ENCODE data around the gene NXN. TPM values are rescaled to one million over a fixed set of nuclear protein-coding genes. Genes with fewer than 3 reads are reported as not detected.

The NXN gene
- total RNA-seq, 1 experiment from 2014 or later, result 126 TPM

DNA sequence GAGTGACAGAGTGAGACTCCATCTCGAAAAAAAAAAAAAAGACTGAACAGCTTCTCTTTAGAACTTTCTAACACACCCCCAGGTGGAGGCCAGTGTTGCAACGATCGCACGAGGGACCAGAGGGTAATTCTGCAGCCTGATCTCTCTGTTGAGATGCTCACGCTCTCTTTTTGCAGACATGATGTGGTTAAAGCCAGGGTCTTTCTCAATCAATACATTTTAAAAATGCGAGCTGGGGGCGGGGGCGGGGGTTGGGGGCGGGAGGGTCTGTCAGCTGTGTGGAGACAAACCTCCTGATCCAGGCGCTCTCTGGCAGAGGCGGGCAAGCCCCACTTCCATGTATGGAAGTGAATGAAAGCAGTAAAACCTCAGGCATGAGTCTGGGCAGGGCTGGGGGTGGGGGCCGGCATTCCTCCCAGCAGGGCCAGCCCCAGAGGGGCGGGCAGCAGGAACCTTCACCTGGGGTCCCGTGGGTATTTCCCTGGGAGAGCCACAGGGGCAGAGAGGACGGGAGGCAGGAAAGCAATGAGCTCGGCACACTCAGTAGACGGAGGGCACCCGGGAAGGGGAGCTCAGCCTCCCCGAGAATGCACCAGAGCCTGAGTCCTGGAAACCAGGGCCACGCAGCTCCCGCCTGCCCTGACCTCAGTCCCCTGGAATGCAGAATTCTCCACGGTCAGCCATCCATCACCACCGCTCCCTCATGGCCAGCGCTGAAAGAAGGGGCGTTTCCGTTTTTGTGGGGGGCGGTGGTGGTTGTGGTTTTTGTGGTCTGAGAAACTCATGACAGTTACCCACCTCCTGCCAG lies 28.0 kb downstream of the NXN start:
- DNase-seq (ENCODE audit: low read depth, low spot score) (no peak), ATAC-seq (peak; percentile 79)
- in situ Hi-C loops (cut with HindIII; ENCODE audit: low pct_unique_long_range_greater_than_20kb, low sequenced_read_pairs), result no loop called here
- intact Hi-C loops (cut with micrococcal nuclease; ENCODE audit: unreplicated experiment), result no loop called here
- ChIA-PET POLR2A (interaction anchor here (0.6 kb wide), 1 partner anchor 22 kb away, joined by 3 read pairs; no protein-coding TSS in a partner anchor), CTCF (no interaction called here)
- no peaks in the 10 kb centered on the region for H3K27me3 ChIP-seq (ENCODE audit: control insufficient read depth, insufficient read depth, low read length)
- no peaks in the 10 kb centered on the region for H3K36me3 ChIP-seq (ENCODE audit: control insufficient read depth, insufficient read depth, low read length)
- no TSS peak for BruUV-seq (replicated peaks)
- H3K9me3 ChIP-seq (ENCODE audit: control insufficient read depth, insufficient read depth, low read depth, low read length), result no peaks in the 10 kb centered on the region
- H3K4me1 ChIP-seq (ENCODE audit: control insufficient read depth, insufficient read depth, low read length), result peaks cover 59% of the 10 kb centered on the region
- peak overlapping the region; percentile 94 for H3K27ac ChIP-seq (ENCODE audit: low read length)
- TF ChIP-seq TCF7L2 (IDR thresholded peaks at IDR 0.05; ENCODE audit: low read depth, low read length) (no peak), SIN3A (IDR thresholded peaks at IDR 0.05; ENCODE audit: borderline replicate concordance, insufficient read depth, low read depth, low read length) (no peak), POLR2AphosphoS5 (IDR thresholded peaks at IDR 0.05; ENCODE audit: low read depth, low read length) (0 out of 2 replicates have a peak, but pooled peaks have one; percentile 34)
- TF ChIP-seq, protein P1, sequence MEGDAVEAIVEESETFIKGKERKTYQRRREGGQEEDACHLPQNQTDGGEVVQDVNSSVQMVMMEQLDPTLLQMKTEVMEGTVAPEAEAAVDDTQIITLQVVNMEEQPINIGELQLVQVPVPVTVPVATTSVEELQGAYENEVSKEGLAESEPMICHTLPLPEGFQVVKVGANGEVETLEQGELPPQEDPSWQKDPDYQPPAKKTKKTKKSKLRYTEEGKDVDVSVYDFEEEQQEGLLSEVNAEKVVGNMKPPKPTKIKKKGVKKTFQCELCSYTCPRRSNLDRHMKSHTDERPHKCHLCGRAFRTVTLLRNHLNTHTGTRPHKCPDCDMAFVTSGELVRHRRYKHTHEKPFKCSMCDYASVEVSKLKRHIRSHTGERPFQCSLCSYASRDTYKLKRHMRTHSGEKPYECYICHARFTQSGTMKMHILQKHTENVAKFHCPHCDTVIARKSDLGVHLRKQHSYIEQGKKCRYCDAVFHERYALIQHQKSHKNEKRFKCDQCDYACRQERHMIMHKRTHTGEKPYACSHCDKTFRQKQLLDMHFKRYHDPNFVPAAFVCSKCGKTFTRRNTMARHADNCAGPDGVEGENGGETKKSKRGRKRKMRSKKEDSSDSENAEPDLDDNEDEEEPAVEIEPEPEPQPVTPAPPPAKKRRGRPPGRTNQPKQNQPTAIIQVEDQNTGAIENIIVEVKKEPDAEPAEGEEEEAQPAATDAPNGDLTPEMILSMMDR (IDR thresholded peaks at IDR 0.05), result no peak
- H3K4me3 ChIP-seq (ENCODE audit: low read depth in 2 of 2, low read length in 2 of 2), result peak overlapping the region in 1 of 2 experiments; percentile 31; a peak in 1 of 4 replicates

- Histone ChIP-seq H3K4me3 (ENCODE audit: low read depth in 2 of 2, low read length in 2 of 2) (no peak overlapping the region), H3K27me3 (ENCODE audit: control insufficient read depth, insufficient read depth, low read length) (no peaks in the 10 kb centered on the region), H3K9me3 (ENCODE audit: control insufficient read depth, insufficient read depth, low read depth, low read length) (no peaks in the 10 kb centered on the region), H3K27ac (ENCODE audit: low read length) (peak overlapping the region; percentile 94), H3K36me3 (ENCODE audit: control insufficient read depth, insufficient read depth, low read length) (no peaks in the 10 kb centered on the region), H3K4me1 (ENCODE audit: control insufficient read depth, insufficient read depth, low read length) (peaks cover 53% of the 10 kb centered on the region)
- ATAC-seq, result no peak
- in situ Hi-C loops (cut with HindIII; ENCODE audit: low pct_unique_long_range_greater_than_20kb, low sequenced_read_pairs) (no loop called here), intact Hi-C loops (cut with micrococcal nuclease; ENCODE audit: unreplicated experiment) (no loop called here)
- DNase-seq (ENCODE audit: low read depth, low spot score), result no peak
- ChIA-PET POLR2A (no interaction called here), CTCF (interaction anchor here (0.7 kb wide), 1 partner anchor 51 kb away, joined by 10 read pairs; no protein-coding TSS in a partner anchor)
- TF ChIP-seq TCF7L2 (IDR thresholded peaks at IDR 0.05; ENCODE audit: low read depth, low read length) (no peak), SIN3A (IDR thresholded peaks at IDR 0.05; ENCODE audit: borderline replicate concordance, insufficient read depth, low read depth, low read length) (no peak), REST (IDR thresholded peaks at IDR 0.05; ENCODE audit: insufficient read depth in 1 of 2, low read depth in 2 of 2, low read length in 1 of 2) (no peak), POLR2AphosphoS5 (IDR thresholded peaks at IDR 0.05; ENCODE audit: low read depth, low read length) (no peak)
- BruUV-seq (replicated peaks), result no TSS peak
Measured at GRCh38 chr17:949623-950303, 29.8 kb downstream of the NXN start.

All from Panc1 (cell line).